Measurements from ENCODE around the gene NPPB. TPM values are rescaled to one million over a fixed set of nuclear protein-coding genes. Genes with fewer than 3 reads are reported as not detected.

Gene NPPB
- polyA plus RNA-seq, 1 experiment, result 0.38 TPM

GRCh38 chr1:11891433-11892186 is 32.9 kb upstream of the NPPB start:
- DNase-seq (ENCODE audit: low read depth), result no peak
- CTCF ChIA-PET, result interaction anchor here (0.7 to 3.6 kb wide), 7 partner anchors 13 to 854 kb away, joined by 3 to 22 read pairs (median 3); no protein-coding TSS in a partner anchor
- TF ChIP-seq, protein P1, sequence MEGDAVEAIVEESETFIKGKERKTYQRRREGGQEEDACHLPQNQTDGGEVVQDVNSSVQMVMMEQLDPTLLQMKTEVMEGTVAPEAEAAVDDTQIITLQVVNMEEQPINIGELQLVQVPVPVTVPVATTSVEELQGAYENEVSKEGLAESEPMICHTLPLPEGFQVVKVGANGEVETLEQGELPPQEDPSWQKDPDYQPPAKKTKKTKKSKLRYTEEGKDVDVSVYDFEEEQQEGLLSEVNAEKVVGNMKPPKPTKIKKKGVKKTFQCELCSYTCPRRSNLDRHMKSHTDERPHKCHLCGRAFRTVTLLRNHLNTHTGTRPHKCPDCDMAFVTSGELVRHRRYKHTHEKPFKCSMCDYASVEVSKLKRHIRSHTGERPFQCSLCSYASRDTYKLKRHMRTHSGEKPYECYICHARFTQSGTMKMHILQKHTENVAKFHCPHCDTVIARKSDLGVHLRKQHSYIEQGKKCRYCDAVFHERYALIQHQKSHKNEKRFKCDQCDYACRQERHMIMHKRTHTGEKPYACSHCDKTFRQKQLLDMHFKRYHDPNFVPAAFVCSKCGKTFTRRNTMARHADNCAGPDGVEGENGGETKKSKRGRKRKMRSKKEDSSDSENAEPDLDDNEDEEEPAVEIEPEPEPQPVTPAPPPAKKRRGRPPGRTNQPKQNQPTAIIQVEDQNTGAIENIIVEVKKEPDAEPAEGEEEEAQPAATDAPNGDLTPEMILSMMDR (IDR thresholded peaks at IDR 0.05; ENCODE audit: insufficient read depth, low read depth, low read length), result no peak
- POLR2A ChIA-PET, result interaction anchor here (0.8 kb wide), 1 partner anchor 16 kb away, joined by 6 read pairs; no protein-coding TSS in a partner anchor
- Histone ChIP-seq H3K36me3 (ENCODE audit: control insufficient read depth, insufficient read depth, low read length) (no peaks in the 10 kb centered on the region), H3K27me3 (ENCODE audit: control insufficient read depth, insufficient read depth, low read length) (peaks cover 8% of the 10 kb centered on the region; the same call in 1 of the 2 replicates), H3K4me3 (ENCODE audit: low read depth, low read length) (no peak overlapping the region)

DNA sequence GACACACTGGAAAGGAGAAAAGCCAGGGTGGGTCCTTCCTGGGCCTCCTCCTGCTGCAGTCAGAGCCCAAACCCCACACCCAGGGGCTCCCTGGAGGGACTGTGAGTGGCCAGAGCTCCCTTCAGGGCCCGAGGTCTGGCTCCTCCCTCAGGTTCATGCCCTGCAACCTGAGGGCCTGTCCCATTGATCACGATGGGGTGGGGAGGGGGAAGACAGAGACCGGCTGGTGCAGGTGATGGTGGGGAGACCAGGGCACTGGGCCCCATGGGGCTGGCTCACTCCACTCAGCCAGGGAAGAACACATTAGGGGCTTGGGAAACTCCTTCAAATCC is 30.1 kb upstream of the NPPB start:
- H3K36me3 ChIP-seq (ENCODE audit: control insufficient read depth, insufficient read depth, low read length), result no peaks in the 10 kb centered on the region
- ChIA-PET CTCF (interaction anchor here (1.4 to 1.8 kb wide), 2 partner anchors 50 to 51 kb away, joined by 4 read pairs; no protein-coding TSS in a partner anchor), POLR2A (no interaction called here)
- TF ChIP-seq, protein P1 (IDR thresholded peaks at IDR 0.05; ENCODE audit: insufficient read depth, low read depth, low read length), result no peak
- H3K27me3 ChIP-seq (ENCODE audit: control insufficient read depth, insufficient read depth, low read length), result peaks cover 8% of the 10 kb centered on the region; the same call in 1 of the 2 replicates
- no peak overlapping the region for H3K4me3 ChIP-seq (ENCODE audit: low read depth, low read length)
- DNase-seq (ENCODE audit: low read depth), result no peak

DNA sequence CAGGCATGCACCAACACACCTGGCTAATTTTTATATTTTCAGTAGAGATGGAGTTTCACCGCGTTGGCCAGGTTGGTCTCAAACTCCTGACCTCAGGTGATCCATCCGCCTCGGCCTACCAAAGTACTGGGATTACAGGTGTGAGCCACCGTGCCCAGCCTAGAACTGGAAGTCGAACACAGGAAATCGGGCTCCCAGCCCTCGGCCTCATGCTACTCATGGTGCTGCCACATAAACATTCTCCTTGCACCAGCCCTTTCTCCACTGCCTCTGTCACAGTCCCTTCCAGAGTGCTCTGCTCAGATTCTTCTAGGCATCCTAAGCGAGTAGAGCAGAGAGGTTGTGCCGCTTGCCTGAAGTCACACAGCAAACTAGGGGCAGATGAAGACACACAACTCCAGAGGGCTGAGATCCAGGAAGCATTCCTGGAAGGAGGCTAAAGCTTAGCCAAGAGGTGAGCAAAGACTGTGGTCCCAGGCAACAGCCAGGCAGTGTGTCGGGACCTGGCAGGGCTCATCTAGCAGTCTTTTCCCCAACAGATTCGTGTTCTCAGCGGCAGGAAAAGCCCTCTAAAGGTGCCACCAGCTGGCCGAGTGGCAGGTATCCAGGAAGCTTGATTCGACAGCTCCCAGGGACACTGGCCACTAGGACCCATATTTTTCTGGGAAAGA is 29.6 kb upstream of the NPPB start:
- POLR2A ChIA-PET, result no interaction called here
- DNase-seq (ENCODE audit: low read depth), result no peak
- CTCF ChIA-PET, result interaction anchor here (1.4 to 1.8 kb wide), 2 partner anchors 49 to 50 kb away, joined by 4 read pairs; no protein-coding TSS in a partner anchor
- no peaks in the 10 kb centered on the region for H3K36me3 ChIP-seq (ENCODE audit: control insufficient read depth, insufficient read depth, low read length)
- H3K4me3 ChIP-seq (ENCODE audit: low read depth, low read length), result no peak overlapping the region
- TF ChIP-seq, protein P1 (IDR thresholded peaks at IDR 0.05; ENCODE audit: insufficient read depth, low read depth, low read length), result no peak
- peaks cover 8% of the 10 kb centered on the region; the same call in 1 of the 2 replicates for H3K27me3 ChIP-seq (ENCODE audit: control insufficient read depth, insufficient read depth, low read length)

- Histone ChIP-seq H3K27me3 (ENCODE audit: control insufficient read depth, insufficient read depth, low read length) (peaks cover 8% of the 10 kb centered on the region; the same call in 1 of the 2 replicates), H3K4me3 (ENCODE audit: low read depth, low read length) (no peak overlapping the region), H3K36me3 (ENCODE audit: control insufficient read depth, insufficient read depth, low read length) (no peaks in the 10 kb centered on the region)
- CTCF ChIA-PET, result interaction anchor here (1.0 to 1.8 kb wide), 3 partner anchors 24 to 59 kb away, joined by 3 to 4 read pairs (median 3); no protein-coding TSS in a partner anchor
- TF ChIP-seq, protein P1 (IDR thresholded peaks at IDR 0.05; ENCODE audit: insufficient read depth, low read depth, low read length), result no peak
- POLR2A ChIA-PET, result no interaction called here
- no peak for DNase-seq (ENCODE audit: low read depth)
Measured at GRCh38 chr1:11887666-11888007, 28.9 kb upstream of the NPPB start.

DNA sequence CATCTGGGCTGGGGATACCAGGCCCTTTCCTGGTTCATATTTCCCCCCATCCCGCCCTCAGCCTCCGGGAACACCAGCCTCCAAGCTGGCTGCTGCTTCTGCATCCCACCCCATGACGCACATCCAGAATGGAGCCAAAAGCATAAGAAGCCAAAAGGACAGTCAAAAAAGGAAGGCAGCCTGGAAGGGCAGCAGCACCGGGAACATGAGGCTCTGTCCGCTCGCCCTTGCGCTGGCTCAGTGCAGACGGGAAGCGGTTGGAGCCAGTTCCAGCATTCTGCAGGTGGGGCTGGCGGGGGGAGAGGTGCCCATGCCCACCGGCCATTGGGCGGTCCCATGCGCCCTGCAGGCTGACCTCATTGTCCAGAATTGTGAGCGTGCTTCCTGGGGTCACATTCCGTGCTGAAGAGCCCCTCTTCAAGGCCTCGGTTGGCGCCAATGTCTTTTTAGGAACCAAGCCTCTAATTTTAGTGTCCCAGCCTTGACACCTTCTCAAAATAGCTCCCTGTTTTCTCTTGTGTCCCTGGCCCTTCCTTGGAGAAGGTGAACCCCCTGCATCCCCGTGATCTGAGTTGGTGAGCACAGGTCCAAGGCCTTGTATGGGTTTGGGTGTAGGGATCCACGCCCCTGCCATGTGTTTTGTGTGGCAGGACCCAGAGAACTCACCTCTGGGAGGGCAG is 28.4 kb upstream of the NPPB start:
- DNase-seq (ENCODE audit: low read depth), result no peak
- Histone ChIP-seq H3K36me3 (ENCODE audit: control insufficient read depth, insufficient read depth, low read length) (no peaks in the 10 kb centered on the region), H3K4me3 (ENCODE audit: low read depth, low read length) (no peak overlapping the region), H3K27me3 (ENCODE audit: control insufficient read depth, insufficient read depth, low read length) (peaks cover 3% of the 10 kb centered on the region; the same call in 1 of the 2 replicates)
- CTCF ChIA-PET, result interaction anchor here (1.0 to 1.8 kb wide), 3 partner anchors 24 to 59 kb away, joined by 3 to 4 read pairs (median 3); no protein-coding TSS in a partner anchor
- TF ChIP-seq, protein P1 (IDR thresholded peaks at IDR 0.05; ENCODE audit: insufficient read depth, low read depth, low read length), result no peak
- POLR2A ChIA-PET, result no interaction called here

Data from BJ (cell line).